AG04450 (cell line): Measurements from ENCODE around the gene SHROOM2. TPM values are rescaled to one million over a fixed set of nuclear protein-coding genes. Genes with fewer than 3 reads are reported as not detected.
A peak's percentile ranks its signal among the peaks of the same experiment; 100 is the strongest.

Source experiments
- CTCF ChIA-PET: fragments of 300-600, 350-600 bp; formaldehyde crosslinking; extraction: SDS; loops from one replicate; lab custom pipeline; 2022; ENCODE audit warnings: antibody characterized with exemption, inconsistent platforms; lab: Charles Lee
- POLR2A ChIA-PET: fragments of 350-600 bp; formaldehyde crosslinking; extraction: SDS; loops from one replicate; lab custom pipeline; 2021; ENCODE audit warnings: antibody characterized with exemption, inconsistent platforms; lab: Yijun Ruan, JAX
- DNase-seq: peaks from one replicate; pipeline ENCODE4 v3.0.0-alpha.2; 2011; ENCODE audit warnings: low read depth, low spot score
- H3K27ac ChIP-seq: one replicate; pipeline ENCODE4 v1.5.1; 2012; ENCODE audit warnings: low read depth, low read length, control low read depth
- H3K27me3 ChIP-seq: one replicate; pipeline ENCODE4 v1.6.0; 2012; ENCODE audit warnings: low read length; ENCODE audit not compliant: control insufficient read depth, insufficient read depth
- H3K4me3 ChIP-seq: 2 replicates; pipeline ENCODE4 v1.5.1; 2011; ENCODE audit warnings: mild to moderate bottlenecking, low read depth, low read length, control low read depth
- H3K9me3 ChIP-seq: 2 replicates; pipeline ENCODE4 v1.5.1; 2012; ENCODE audit warnings: low read length; ENCODE audit not compliant: control insufficient read depth, insufficient read depth
- CTCF ChIP-seq: IDR thresholded peaks from 2 replicates; pipeline ENCODE4 v1.5.1; 2011; ENCODE audit warnings: low read depth, low read length, control low read depth, inconsistent platforms
- polyA plus RNA-seq: library from polyadenylated mRNA; depleted of rRNA; stranded (reverse); fragments of >200 nt; gene quantifications from 2 replicates; pipeline ENCODE4 v1.2.3, GENCODE V29; 2011

The SHROOM2 gene
- polyA plus RNA-seq, 1 experiment, result 9.9 TPM

- POLR2A ChIA-PET, result no interaction called here
- H3K27me3 ChIP-seq, result no peaks in the 10 kb centered on the region
- no peak overlapping the region for H3K27ac ChIP-seq
- H3K4me3 ChIP-seq, result no peak overlapping the region
- CTCF ChIA-PET, result no interaction called here
- H3K9me3 ChIP-seq, result no peaks in the 10 kb centered on the region; the same call in 1 of the 2 replicates
- DNase-seq, result no peak
- no peak for TF ChIP-seq CTCF
Measured at GRCh38 chrX:9938516-9938915, 152.3 kb downstream of the SHROOM2 start.

- H3K27me3 ChIP-seq, result no peaks in the 10 kb centered on the region
- no peak overlapping the region for H3K27ac ChIP-seq
- DNase-seq, result peak; percentile 20
- H3K4me3 ChIP-seq, result no peak overlapping the region
- CTCF ChIA-PET, result no interaction called here
- no peaks in the 10 kb centered on the region; the same call in 1 of the 2 replicates for H3K9me3 ChIP-seq
- TF ChIP-seq CTCF, result no peak
- POLR2A ChIA-PET, result no interaction called here
Measured at GRCh38 chrX:9940421-9940820, 154.2 kb downstream of the SHROOM2 start.

- CTCF ChIA-PET, result no interaction called here
- no peak overlapping the region for H3K27ac ChIP-seq
- TF ChIP-seq CTCF, result no peak
- no peak overlapping the region for H3K4me3 ChIP-seq
- POLR2A ChIA-PET, result no interaction called here
- no peaks in the 10 kb centered on the region; the same call in 1 of the 2 replicates for H3K9me3 ChIP-seq
- no peak for DNase-seq
- H3K27me3 ChIP-seq, result no peaks in the 10 kb centered on the region
Measured at GRCh38 chrX:9942086-9942485, 155.9 kb downstream of the SHROOM2 start.

- no peak for DNase-seq
- no peak for TF ChIP-seq CTCF
- POLR2A ChIA-PET, result no interaction called here
Measured at GRCh38 chrX:9943420-9943819, 157.2 kb downstream of the SHROOM2 start.

GRCh38 chrX:9947131-9947794 lies 161.0 kb downstream of the SHROOM2 start:
- CTCF ChIA-PET, result no interaction called here
- H3K27me3 ChIP-seq, result no peaks in the 10 kb centered on the region
- DNase-seq, result no peak
- H3K27ac ChIP-seq, result no peak overlapping the region
- no peak overlapping the region for H3K4me3 ChIP-seq
- POLR2A ChIA-PET, result no interaction called here
- no peak for TF ChIP-seq CTCF
- H3K9me3 ChIP-seq, result no peaks in the 10 kb centered on the region

More at GRCh38 chrX:9943420-9943819, 157.2 kb downstream of the SHROOM2 start:
- CTCF ChIA-PET, result no interaction called here
- no peaks in the 10 kb centered on the region for H3K9me3 ChIP-seq
- H3K4me3 ChIP-seq, result no peak overlapping the region
- H3K27ac ChIP-seq, result no peak overlapping the region
- no peaks in the 10 kb centered on the region for H3K27me3 ChIP-seq
